ENCODE results near the gene ZC3H8.

The ZC3H8 gene

GRCh38 chr2:112185131-112185530 lies 69.7 kb downstream of the ZC3H8 start:
- TF ChIP-seq, protein P1, sequence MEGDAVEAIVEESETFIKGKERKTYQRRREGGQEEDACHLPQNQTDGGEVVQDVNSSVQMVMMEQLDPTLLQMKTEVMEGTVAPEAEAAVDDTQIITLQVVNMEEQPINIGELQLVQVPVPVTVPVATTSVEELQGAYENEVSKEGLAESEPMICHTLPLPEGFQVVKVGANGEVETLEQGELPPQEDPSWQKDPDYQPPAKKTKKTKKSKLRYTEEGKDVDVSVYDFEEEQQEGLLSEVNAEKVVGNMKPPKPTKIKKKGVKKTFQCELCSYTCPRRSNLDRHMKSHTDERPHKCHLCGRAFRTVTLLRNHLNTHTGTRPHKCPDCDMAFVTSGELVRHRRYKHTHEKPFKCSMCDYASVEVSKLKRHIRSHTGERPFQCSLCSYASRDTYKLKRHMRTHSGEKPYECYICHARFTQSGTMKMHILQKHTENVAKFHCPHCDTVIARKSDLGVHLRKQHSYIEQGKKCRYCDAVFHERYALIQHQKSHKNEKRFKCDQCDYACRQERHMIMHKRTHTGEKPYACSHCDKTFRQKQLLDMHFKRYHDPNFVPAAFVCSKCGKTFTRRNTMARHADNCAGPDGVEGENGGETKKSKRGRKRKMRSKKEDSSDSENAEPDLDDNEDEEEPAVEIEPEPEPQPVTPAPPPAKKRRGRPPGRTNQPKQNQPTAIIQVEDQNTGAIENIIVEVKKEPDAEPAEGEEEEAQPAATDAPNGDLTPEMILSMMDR (IDR thresholded peaks at IDR 0.05; ENCODE audit: extremely low read depth, insufficient read depth, missing control alignments): no peak
- in situ Hi-C loops (cut with MboI; ENCODE audit: low pct_unique_long_range_greater_than_20kb, low sequenced_read_pairs, unreplicated experiment): no loop called here
- DNase-seq (ENCODE audit: low spot score): no peak

GRCh38 chr2:112184121-112184520 lies 70.7 kb downstream of the ZC3H8 start:
- DNase-seq (ENCODE audit: low spot score): no peak
- in situ Hi-C loops (cut with MboI; ENCODE audit: low pct_unique_long_range_greater_than_20kb, low sequenced_read_pairs, unreplicated experiment): no loop called here
- TF ChIP-seq, protein P1 (IDR thresholded peaks at IDR 0.05; ENCODE audit: extremely low read depth, insufficient read depth, missing control alignments): no peak

DNA sequence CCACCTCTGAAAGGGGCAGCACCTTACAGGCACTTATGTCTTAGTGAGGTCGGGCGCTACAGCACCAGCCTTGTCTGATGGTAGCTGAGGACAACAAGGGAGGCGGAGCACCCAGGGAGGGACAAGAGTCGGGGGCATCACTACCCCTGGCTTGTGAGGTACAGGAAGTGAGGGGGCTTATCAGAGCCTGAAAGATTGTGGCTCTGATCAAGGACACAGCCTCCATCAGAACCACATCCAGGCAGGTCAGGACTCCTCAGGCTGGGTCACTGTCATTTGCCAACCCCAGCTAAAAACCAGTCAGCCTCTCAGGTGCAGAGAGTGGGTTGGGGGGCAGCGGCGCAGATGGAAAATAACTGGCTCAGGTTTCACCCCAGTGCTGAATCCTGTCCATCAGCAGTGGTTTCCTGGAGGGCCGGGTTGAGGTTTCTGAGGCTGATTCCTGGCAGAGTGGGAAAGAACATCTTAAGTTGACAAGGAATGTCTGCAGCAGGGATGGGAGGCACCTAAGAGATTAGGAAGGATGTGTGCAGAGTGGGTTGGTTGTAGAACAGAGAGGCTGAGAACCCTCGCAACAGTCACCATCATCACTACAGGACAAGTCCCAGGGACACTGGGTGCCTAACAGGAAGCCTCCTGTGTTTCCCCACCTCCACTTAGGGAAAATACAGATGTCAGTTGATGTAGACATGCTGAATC lies 71.4 kb downstream of the ZC3H8 start:
- TF ChIP-seq, protein P1 (IDR thresholded peaks at IDR 0.05; ENCODE audit: extremely low read depth, insufficient read depth, missing control alignments): no peak
- in situ Hi-C loops (cut with MboI; ENCODE audit: low pct_unique_long_range_greater_than_20kb, low sequenced_read_pairs, unreplicated experiment): no loop called here
- no peak for DNase-seq (ENCODE audit: low spot score)

- DNase-seq (ENCODE audit: low spot score): no peak
- in situ Hi-C loops (cut with MboI; ENCODE audit: low pct_unique_long_range_greater_than_20kb, low sequenced_read_pairs, unreplicated experiment): no loop called here
- TF ChIP-seq, protein P1 (IDR thresholded peaks at IDR 0.05; ENCODE audit: extremely low read depth, insufficient read depth, missing control alignments): no peak
Observed at GRCh38 chr2:112182581-112183034, 72.2 kb downstream of the ZC3H8 start.

- TF ChIP-seq, protein P1 (IDR thresholded peaks at IDR 0.05; ENCODE audit: extremely low read depth, insufficient read depth, missing control alignments): no peak
- no peak for DNase-seq (ENCODE audit: low spot score)
- in situ Hi-C loops (cut with MboI; ENCODE audit: low pct_unique_long_range_greater_than_20kb, low sequenced_read_pairs, unreplicated experiment): no loop called here
Observed at GRCh38 chr2:112181571-112182290, 73.1 kb downstream of the ZC3H8 start.

DNA sequence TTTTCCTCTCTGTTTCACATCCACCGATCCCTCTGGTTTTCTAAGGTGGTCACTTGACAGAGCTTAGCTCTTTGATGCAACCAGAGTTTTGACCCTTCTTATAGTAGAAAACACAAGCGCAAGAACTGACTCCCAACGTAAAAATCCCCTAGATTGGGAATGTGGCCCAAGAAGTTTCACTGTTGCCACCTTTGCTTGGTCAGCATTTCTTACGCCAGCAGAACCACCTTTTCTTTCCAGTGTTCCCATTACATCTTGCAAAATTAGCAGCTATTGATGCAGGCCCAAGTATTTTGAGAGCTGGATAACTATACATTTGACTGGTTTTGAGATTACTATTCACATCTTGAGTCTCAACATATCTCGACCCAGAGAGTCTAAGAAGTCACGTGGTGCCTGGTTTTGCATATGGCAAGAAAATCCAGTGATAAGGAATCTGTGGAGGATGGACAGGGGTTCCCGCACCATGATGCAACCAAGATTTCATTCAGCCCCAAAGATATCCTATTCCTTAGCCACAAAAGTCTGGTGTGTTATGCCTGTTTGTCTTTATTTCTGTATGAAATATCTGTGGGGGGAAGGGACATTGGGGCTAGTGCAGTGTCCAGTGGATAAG lies 78.8 kb downstream of the ZC3H8 start:
- DNase-seq (ENCODE audit: low spot score): no peak
- in situ Hi-C loops (cut with MboI; ENCODE audit: low pct_unique_long_range_greater_than_20kb, low sequenced_read_pairs, unreplicated experiment): no loop called here
- TF ChIP-seq, protein P1 (IDR thresholded peaks at IDR 0.05; ENCODE audit: extremely low read depth, insufficient read depth, missing control alignments): no peak

Measured in GM13977 (cell line).